Endodermal cell (in vitro differentiated cells): ENCODE measurements around the gene TSPAN18. TPM values are rescaled to one million over a fixed set of nuclear protein-coding genes. Genes with fewer than 3 reads are reported as not detected.

Source experiments
- DNase-seq: peaks from one replicate; pipeline ENCODE4 v3.0.0-alpha.2; 2017
- H3K27ac ChIP-seq: 2 replicates; pipeline ENCODE4 v1.5.1; 2013; ENCODE audit warnings: mild to moderate bottlenecking, low read depth, low read length, moderate library complexity
- H3K27me3 ChIP-seq: 2 replicates; pipeline ENCODE4 v1.6.1; 2013; ENCODE audit warnings: mild to moderate bottlenecking, low read length, moderate library complexity; ENCODE audit not compliant: insufficient read depth, control insufficient read depth, poor library complexity, severe bottlenecking
- H3K36me3 ChIP-seq: 2 replicates; pipeline ENCODE4 v1.7.0; 2013; ENCODE audit warnings: mild to moderate bottlenecking, low read length, moderate library complexity; ENCODE audit not compliant: control insufficient read depth, insufficient read depth
- H3K4me1 ChIP-seq: one replicate; pipeline ENCODE4 v1.7.0; 2013; ENCODE audit warnings: low read length; ENCODE audit not compliant: control insufficient read depth, insufficient read depth
- H3K4me3 ChIP-seq: 2 replicates; pipeline ENCODE4 v1.5.1; 2013; ENCODE audit warnings: mild to moderate bottlenecking, low read length, moderate library complexity
- H3K9ac ChIP-seq: 2 replicates; pipeline ENCODE4 v1.6.1; 2013; ENCODE audit warnings: mild to moderate bottlenecking, low read length, moderate library complexity; ENCODE audit not compliant: poor library complexity, severe bottlenecking; ENCODE audit errors: extremely low read depth
- H3K9me3 ChIP-seq: 2 replicates; pipeline ENCODE4 v1.6.1; 2013; ENCODE audit warnings: mild to moderate bottlenecking, low read length, moderate library complexity; ENCODE audit not compliant: control insufficient read depth
- H3K27ac Mint-ChIP-seq: 2 replicates; pipeline ENCODE4 v1.8.0; 2020; ENCODE audit warnings: mixed read lengths
- H3K27me3 Mint-ChIP-seq: 2 replicates; pipeline ENCODE4 v1.8.0; 2021; ENCODE audit warnings: mild to moderate bottlenecking, mixed read lengths; ENCODE audit not compliant: insufficient read depth
- H3K36me3 Mint-ChIP-seq: 2 replicates; pipeline ENCODE4 v1.8.0; 2020; ENCODE audit warnings: low read depth, mixed read lengths
- H3K4me1 Mint-ChIP-seq: 2 replicates; pipeline ENCODE4 v1.8.0; 2020; ENCODE audit warnings: mixed read lengths
- H3K4me3 Mint-ChIP-seq: 2 replicates; pipeline ENCODE4 v1.8.0; 2020; ENCODE audit warnings: mild to moderate bottlenecking, moderate library complexity, mixed read lengths
- H3K9me3 Mint-ChIP-seq: 2 replicates; pipeline ENCODE4 v1.8.0; 2020; ENCODE audit warnings: mild to moderate bottlenecking, mixed read lengths
- CTCF ChIP-seq: fragments of 200-600 bp; sonication (generic); conservative IDR thresholded peaks from 2 replicates; pipeline ENCODE4 v1.5.0; 2021; ENCODE audit warnings: antibody characterized with exemption, mild to moderate bottlenecking
- WGBS, 2 experiments: methylation state at CpG; one replicate each; pipeline versions ENCODE4 v1.1.5 to v1.1.7; 2013; ENCODE audit warnings: missing lambda C conversion rate in 2 of 2, mixed read lengths in 1 of 2; ENCODE audit not compliant: insufficient coverage in 1 of 2, insufficient read length in 1 of 2; 5-methylcytosine and 5-hydroxymethylcytosine counted together
- total RNA-seq, 2 donors: library from RNA; stranded (reverse); fragmentation: NEBNext Ultra II Directional in 1 of 2; extraction: Animal tissue kit (Norgen Biotek cat#: 25700) in 1 of 2; gene quantifications; 2 replicates in 1 of 2; 3 replicates in 1 of 2; pipeline ENCODE4 v1.2.1, GENCODE V29; 2021

Gene TSPAN18
- total RNA-seq, 2 donors from 2014 or later: 28.0 to 28.7 TPM

GRCh38 chr11:44711787-44712608 lies 14.8 kb upstream of the TSPAN18 start:
- Histone ChIP-seq H3K4me1 (peaks cover 6% of the 10 kb centered on the region), H3K4me3 (no peak overlapping the region), H3K27me3 (no peaks in the 10 kb centered on the region), H3K36me3 (no peaks in the 10 kb centered on the region), H3K9me3 (no peaks in the 10 kb centered on the region), H3K9ac (no peak overlapping the region), H3K27ac (no peak overlapping the region)
- peaks cover 14% of the 10 kb centered on the region for H3K27me3 Mint-ChIP-seq
- no peaks in the 10 kb centered on the region for H3K9me3 Mint-ChIP-seq
- H3K4me1 Mint-ChIP-seq: peaks cover 28% of the 10 kb centered on the region
- WGBS, 2 experiments: 51 to 53% methylated on average over 9 to 16 of the region's 16 CpGs
- H3K4me3 Mint-ChIP-seq: no peak overlapping the region
- peak; percentile 77 for DNase-seq
- no peaks in the 10 kb centered on the region for H3K36me3 Mint-ChIP-seq
- TF ChIP-seq CTCF: no peak
- H3K27ac Mint-ChIP-seq: peak overlapping the region; percentile 30

- Histone ChIP-seq H3K9ac (no peak overlapping the region), H3K36me3 (no peaks in the 10 kb centered on the region), H3K9me3 (no peaks in the 10 kb centered on the region), H3K4me1 (peaks cover 6% of the 10 kb centered on the region), H3K27ac (no peak overlapping the region), H3K27me3 (no peaks in the 10 kb centered on the region), H3K4me3 (no peak overlapping the region)
- Mint-ChIP-seq H3K4me3 (no peak overlapping the region), H3K4me1 (peaks cover 28% of the 10 kb centered on the region), H3K27me3 (peaks cover 13% of the 10 kb centered on the region), H3K9me3 (no peaks in the 10 kb centered on the region), H3K36me3 (no peaks in the 10 kb centered on the region), H3K27ac (no peak overlapping the region)
- no peak for TF ChIP-seq CTCF
- WGBS, 2 experiments: 96 to 100% methylated on average over 1 of the region's 1 CpG
- no peak for DNase-seq
These were observed 13.7 kb upstream of the TSPAN18 start for GRCh38 chr11:44713022-44713421.

GRCh38 chr11:44716256-44716655 lies 10.5 kb upstream of the TSPAN18 start:
- no peak for DNase-seq
- peaks cover 8% of the 10 kb centered on the region for H3K27me3 Mint-ChIP-seq
- 83% methylated on average over 3 to 6 of the region's 6 CpGs for WGBS, 2 experiments

More at GRCh38 chr11:44716256-44716655, 10.5 kb upstream of the TSPAN18 start:
- no peaks in the 10 kb centered on the region for H3K27me3 ChIP-seq
- H3K36me3 ChIP-seq: no peaks in the 10 kb centered on the region
- H3K27ac ChIP-seq: peak overlapping the region; percentile 1
- no peak overlapping the region for H3K9ac ChIP-seq
- H3K4me3 ChIP-seq: no peak overlapping the region
- Mint-ChIP-seq H3K36me3 (no peaks in the 10 kb centered on the region), H3K9me3 (no peaks in the 10 kb centered on the region), H3K27ac (no peak overlapping the region), H3K4me1 (peaks cover 30% of the 10 kb centered on the region), H3K4me3 (no peak overlapping the region)
- no peak for TF ChIP-seq CTCF
- H3K4me1 ChIP-seq: peaks cover 6% of the 10 kb centered on the region
- H3K9me3 ChIP-seq: no peaks in the 10 kb centered on the region
